Liver (tissue), 3 donors: ENCODE data around the gene FKBP6.

Experiments used
- EGR1 ChIP-seq, 2 donors: IDR thresholded peaks; 2 replicates each; pipeline ENCODE4 v1.6.1; 2016 to 2018; ENCODE audit warnings: antibody characterized with exemption in 2 of 2, low read depth in 2 of 2
- FOXA2 ChIP-seq: IDR thresholded peaks from 2 replicates; pipeline ENCODE4 v1.6.1; 2016; ENCODE audit warnings: antibody characterized with exemption
- GABPA ChIP-seq, 2 donors: IDR thresholded peaks in 1 of 2; conservative IDR thresholded peaks in 1 of 2; 2 replicates each; pipeline ENCODE4 v1.6.1; 2016; ENCODE audit warnings: antibody characterized with exemption in 2 of 2, mild to moderate bottlenecking in 1 of 2, moderate library complexity in 1 of 2
- JUND ChIP-seq, 2 donors: IDR thresholded peaks; 2 replicates each; pipeline ENCODE4 v1.6.1; 2016; ENCODE audit warnings: antibody characterized with exemption in 2 of 2
- RXRA ChIP-seq, 2 donors: IDR thresholded peaks; 2 replicates each; pipeline ENCODE4 v1.6.1; 2017 to 2018; ENCODE audit warnings: antibody characterized with exemption in 2 of 2, mild to moderate bottlenecking in 1 of 2
- SP1 ChIP-seq: IDR thresholded peaks from 2 replicates; pipeline ENCODE4 v1.6.1; 2018; ENCODE audit warnings: antibody characterized with exemption, mild to moderate bottlenecking
- YY1 ChIP-seq: IDR thresholded peaks from 2 replicates; pipeline ENCODE4 v1.6.1; 2016; ENCODE audit warnings: antibody characterized with exemption, mild to moderate bottlenecking
- TF ChIP-seq, protein P1 (sequence below): IDR thresholded peaks from 2 replicates; pipeline ENCODE4 v1.6.1; 2016; ENCODE audit warnings: antibody characterized with exemption
- TF ChIP-seq, protein P2 (sequence below): fragments of 150-350 bp; IDR thresholded peaks from 2 replicates; pipeline ENCODE4 v1.5.1; 2017; ENCODE audit warnings: improper control_type of control experiment, low read depth, low read length; ENCODE audit not compliant: missing input control
- TF ChIP-seq, protein P3 (sequence below): IDR thresholded peaks from 2 replicates; pipeline ENCODE4 v1.6.1; 2016; ENCODE audit warnings: antibody characterized with exemption, mild to moderate bottlenecking
- TF ChIP-seq, protein P4 (sequence below): IDR thresholded peaks from 2 replicates; pipeline ENCODE4 v1.6.1; 2016; ENCODE audit warnings: antibody characterized with exemption
- donor health status: healthy.
- donor health status: healthy.

DNA sequence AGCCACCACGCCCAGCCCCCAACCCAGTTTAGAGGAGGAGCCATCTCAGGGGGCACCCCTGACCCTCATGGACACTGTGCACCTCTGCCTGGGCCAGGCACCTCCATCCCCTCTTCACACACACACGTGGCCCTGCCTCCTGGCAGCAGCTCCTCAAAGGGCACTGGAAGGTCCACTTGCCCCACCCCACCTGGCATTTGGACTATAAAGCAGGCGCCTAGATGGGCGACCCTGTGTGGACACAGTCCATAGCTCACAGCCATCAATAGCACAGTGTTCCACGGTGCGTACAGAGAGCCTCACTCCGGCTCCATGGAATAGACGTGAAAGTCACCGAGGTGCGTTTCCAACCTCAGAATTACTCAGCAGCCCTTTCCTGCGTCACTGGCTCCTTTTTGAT is 41.0 kb downstream of the FKBP6 start:
- no peak for TF ChIP-seq RXRA (IDR thresholded peaks at IDR 0.05)
- TF ChIP-seq, protein P1, sequence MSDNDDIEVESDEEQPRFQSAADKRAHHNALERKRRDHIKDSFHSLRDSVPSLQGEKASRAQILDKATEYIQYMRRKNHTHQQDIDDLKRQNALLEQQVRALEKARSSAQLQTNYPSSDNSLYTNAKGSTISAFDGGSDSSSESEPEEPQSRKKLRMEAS: no peak
- TF ChIP-seq, protein P2, sequence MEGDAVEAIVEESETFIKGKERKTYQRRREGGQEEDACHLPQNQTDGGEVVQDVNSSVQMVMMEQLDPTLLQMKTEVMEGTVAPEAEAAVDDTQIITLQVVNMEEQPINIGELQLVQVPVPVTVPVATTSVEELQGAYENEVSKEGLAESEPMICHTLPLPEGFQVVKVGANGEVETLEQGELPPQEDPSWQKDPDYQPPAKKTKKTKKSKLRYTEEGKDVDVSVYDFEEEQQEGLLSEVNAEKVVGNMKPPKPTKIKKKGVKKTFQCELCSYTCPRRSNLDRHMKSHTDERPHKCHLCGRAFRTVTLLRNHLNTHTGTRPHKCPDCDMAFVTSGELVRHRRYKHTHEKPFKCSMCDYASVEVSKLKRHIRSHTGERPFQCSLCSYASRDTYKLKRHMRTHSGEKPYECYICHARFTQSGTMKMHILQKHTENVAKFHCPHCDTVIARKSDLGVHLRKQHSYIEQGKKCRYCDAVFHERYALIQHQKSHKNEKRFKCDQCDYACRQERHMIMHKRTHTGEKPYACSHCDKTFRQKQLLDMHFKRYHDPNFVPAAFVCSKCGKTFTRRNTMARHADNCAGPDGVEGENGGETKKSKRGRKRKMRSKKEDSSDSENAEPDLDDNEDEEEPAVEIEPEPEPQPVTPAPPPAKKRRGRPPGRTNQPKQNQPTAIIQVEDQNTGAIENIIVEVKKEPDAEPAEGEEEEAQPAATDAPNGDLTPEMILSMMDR: no peak
- TF ChIP-seq GABPA (IDR thresholded peaks at IDR 0.05 in 1 of 2, conservative IDR thresholded peaks at IDR 0.05 in 1 of 2): no peak
- TF ChIP-seq EGR1 (IDR thresholded peaks at IDR 0.05; ENCODE audit: low read depth in 2 of 2): no peak
- TF ChIP-seq, protein P3, sequence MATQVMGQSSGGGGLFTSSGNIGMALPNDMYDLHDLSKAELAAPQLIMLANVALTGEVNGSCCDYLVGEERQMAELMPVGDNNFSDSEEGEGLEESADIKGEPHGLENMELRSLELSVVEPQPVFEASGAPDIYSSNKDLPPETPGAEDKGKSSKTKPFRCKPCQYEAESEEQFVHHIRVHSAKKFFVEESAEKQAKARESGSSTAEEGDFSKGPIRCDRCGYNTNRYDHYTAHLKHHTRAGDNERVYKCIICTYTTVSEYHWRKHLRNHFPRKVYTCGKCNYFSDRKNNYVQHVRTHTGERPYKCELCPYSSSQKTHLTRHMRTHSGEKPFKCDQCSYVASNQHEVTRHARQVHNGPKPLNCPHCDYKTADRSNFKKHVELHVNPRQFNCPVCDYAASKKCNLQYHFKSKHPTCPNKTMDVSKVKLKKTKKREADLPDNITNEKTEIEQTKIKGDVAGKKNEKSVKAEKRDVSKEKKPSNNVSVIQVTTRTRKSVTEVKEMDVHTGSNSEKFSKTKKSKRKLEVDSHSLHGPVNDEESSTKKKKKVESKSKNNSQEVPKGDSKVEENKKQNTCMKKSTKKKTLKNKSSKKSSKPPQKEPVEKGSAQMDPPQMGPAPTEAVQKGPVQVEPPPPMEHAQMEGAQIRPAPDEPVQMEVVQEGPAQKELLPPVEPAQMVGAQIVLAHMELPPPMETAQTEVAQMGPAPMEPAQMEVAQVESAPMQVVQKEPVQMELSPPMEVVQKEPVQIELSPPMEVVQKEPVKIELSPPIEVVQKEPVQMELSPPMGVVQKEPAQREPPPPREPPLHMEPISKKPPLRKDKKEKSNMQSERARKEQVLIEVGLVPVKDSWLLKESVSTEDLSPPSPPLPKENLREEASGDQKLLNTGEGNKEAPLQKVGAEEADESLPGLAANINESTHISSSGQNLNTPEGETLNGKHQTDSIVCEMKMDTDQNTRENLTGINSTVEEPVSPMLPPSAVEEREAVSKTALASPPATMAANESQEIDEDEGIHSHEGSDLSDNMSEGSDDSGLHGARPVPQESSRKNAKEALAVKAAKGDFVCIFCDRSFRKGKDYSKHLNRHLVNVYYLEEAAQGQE: no peak
- TF ChIP-seq YY1: no peak
- TF ChIP-seq, protein P4, sequence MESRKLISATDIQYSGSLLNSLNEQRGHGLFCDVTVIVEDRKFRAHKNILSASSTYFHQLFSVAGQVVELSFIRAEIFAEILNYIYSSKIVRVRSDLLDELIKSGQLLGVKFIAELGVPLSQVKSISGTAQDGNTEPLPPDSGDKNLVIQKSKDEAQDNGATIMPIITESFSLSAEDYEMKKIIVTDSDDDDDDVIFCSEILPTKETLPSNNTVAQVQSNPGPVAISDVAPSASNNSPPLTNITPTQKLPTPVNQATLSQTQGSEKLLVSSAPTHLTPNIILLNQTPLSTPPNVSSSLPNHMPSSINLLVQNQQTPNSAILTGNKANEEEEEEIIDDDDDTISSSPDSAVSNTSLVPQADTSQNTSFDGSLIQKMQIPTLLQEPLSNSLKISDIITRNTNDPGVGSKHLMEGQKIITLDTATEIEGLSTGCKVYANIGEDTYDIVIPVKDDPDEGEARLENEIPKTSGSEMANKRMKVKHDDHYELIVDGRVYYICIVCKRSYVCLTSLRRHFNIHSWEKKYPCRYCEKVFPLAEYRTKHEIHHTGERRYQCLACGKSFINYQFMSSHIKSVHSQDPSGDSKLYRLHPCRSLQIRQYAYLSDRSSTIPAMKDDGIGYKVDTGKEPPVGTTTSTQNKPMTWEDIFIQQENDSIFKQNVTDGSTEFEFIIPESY: no peak
- no peak for TF ChIP-seq SP1
- TF ChIP-seq JUND (IDR thresholded peaks at IDR 0.05): no peak
- TF ChIP-seq FOXA2: no peak
